Skin of body (tissue), 2 donors: ENCODE measurements around the gene IRF7. TPM values are rescaled to one million over a fixed set of nuclear protein-coding genes. Genes with fewer than 3 reads are reported as not detected.

Experiments used
- DNase-seq: peaks from one replicate; lab custom pipeline; 2025; lab: John Stamatoyannopoulos, UW
- total RNA-seq: library from RNA; depleted of rRNA; stranded (reverse); fragments of >200 nt; gene quantifications from one replicate; pipeline ENCODE4 v1.2.3, GENCODE V29; 2014

The IRF7 gene
- total RNA-seq, 1 donor from 2014 or later: 6.6 TPM

DNA sequence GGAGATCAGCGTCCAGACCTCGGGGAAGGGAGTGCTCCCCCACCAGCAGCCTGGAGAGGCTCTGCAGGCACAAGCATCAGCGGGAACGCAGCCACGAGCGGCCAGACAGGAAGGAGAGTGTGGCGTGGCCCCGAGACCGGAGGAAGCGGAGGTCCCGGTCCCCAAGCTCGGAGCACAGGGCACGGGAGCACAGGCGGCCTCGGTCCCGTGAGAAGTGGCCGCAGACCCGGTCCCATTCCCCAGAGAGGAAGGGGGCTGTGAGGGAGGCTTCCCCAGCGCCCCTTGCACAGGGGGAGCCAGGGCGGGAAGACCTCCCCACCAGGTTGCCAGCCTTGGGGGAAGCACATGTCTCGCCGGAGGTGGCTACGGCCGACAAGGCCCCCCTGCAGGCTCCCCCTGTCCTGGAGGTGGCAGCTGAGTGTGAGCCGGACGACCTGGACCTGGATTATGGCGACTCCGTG is 6.9 kb downstream of the IRF7 start:
- no peak for DNase-seq

DNA sequence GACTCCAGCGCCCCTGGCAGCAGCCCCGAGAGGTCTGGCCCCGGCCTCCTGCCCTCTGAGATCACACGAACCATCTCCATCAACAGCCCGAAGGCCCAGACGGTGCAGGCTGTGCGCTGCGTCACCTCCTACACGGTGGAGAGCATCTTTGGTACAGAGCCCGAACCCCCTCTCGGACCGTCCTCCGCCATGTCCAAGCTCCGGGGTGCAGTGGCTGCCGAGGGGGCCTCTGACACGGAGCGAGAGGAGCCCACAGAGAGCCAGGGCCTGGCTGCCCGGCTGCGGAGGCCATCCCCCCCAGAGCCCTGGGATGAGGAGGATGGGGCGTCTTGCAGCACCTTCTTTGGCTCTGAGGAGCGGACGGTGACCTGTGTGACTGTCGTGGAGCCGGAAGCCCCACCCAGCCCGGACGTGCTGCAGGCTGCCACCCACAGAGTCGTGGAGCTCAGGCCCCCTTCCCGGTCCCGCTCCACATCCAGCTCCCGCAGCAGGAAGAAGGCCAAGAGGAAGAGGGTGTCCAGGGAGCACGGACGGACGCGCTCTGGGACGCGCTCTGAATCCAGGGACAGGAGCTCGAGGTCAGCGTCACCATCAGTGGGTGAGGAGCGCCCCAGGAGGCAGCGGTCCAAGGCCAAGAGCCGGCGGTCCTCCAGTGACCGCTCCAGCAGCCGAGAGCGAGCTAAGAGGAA is 7.6 kb downstream of the IRF7 start:
- DNase-seq: no peak

DNA sequence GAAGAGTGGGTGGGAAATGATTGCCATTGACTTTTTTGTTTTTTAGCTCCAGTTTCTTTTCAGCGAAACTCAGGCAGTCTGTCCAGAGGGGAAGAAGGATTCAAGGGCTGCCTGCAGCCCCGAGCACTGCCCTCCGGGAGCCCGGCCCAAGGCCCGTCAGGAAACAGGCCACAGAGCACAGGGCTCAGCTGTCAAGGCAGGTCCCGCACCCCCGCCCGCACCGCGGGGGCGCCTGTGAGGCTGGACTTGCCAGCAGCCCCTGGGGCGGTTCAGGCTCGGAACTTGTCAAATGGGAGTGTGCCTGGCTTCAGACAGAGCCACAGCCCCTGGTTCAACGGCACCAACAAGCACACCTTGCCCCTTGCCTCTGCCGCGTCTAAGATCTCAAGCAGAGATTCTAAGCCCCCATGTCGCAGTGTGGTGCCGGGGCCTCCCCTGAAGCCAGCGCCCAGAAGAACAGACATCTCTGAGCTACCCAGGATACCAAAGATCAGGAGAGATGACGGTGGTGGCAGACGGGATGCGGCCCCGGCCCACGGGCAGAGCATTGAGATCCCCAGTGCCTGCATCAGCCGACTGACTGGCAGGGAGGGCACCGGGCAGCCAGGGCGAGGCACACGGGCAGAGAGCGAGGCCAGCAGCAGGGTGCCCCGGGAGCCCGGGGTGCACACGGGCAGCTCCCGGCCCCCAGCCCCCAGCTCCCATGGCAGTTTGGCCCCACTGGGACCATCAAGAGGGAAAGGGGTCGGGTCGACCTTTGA is 8.6 kb downstream of the IRF7 start:
- DNase-seq: no peak

DNA sequence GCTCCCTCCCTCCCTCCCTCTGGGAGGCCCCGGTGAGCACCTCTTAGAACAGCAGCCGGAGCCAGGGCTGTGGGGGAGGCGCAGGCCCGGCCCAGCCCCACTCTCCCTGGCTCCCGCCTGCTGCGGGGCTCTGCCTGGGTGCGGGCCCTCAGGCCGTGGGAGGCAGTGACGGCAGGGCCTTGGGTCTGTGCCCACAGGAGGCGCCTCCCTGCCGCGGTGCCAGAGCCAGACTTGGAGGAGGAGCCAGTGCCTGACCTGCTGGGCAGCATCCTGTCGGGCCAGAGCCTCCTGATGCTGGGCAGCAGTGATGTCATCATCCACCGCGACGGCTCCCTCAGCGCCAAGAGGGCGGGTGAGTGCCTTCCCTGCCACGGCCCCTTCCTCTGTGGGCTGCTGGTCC is 9.5 kb downstream of the IRF7 start:
- no peak for DNase-seq

DNA sequence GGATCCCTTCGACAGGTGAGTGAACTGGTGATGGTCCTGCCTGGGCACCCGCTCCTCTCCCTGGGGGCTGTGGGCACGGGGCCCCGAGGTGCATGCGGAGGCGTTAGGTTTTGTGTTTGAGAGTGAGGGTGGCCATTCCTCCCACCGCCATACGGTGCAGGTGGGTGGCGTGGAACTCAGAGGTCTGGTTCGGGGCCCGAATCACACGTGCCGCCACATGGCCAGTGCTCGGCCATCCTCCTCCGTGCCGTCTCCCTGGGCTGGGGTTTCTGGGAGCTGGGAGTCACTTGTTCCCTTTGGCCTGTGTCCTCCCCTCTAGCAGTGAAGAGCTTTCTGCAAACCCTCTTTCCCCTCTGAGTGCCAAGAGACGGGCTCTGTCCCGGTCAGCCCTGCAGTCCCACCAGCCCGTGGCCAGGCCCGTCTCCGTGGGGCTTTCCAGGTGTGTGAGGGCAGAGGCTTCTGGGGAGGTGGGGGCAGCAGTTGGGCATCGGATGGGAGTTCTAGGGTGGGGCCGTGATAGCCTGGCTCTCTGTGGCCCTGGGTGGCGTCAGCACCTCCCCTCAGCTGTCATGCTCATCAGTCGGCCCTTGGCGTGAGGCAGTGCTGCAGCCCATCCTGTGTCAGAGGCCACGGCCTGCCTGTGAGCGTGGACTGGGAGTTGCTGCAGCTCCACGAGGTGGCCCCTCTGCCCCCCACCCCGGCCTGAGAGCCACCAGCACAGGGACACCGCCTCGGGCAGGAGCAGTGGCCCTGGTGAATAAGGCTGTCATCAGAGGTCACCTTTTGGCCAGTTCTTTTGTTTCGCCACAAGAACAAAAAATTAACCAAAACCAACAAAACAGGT is 10.2 kb downstream of the IRF7 start:
- DNase-seq: no peak

DNA sequence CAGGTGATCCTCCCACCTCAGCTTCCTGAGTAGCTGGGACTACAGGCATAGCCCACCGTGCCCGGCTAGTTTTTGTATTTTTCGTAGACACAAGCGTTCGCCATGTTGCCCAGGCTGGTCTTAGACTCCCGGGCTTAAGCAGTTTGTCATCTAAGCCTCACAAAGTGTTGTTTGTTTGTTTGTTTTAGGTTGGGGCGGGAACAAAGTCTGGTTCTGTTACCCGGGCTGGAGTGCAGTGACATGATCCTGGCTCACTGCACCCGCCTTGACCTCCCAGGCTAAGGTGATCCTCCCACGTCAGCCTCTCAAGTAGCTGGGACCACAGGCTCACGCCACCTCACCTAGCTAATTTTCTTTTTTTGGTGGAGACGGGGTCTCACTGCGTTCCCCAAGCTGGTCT is 12.6 kb downstream of the IRF7 start:
- DNase-seq: no peak

DNA sequence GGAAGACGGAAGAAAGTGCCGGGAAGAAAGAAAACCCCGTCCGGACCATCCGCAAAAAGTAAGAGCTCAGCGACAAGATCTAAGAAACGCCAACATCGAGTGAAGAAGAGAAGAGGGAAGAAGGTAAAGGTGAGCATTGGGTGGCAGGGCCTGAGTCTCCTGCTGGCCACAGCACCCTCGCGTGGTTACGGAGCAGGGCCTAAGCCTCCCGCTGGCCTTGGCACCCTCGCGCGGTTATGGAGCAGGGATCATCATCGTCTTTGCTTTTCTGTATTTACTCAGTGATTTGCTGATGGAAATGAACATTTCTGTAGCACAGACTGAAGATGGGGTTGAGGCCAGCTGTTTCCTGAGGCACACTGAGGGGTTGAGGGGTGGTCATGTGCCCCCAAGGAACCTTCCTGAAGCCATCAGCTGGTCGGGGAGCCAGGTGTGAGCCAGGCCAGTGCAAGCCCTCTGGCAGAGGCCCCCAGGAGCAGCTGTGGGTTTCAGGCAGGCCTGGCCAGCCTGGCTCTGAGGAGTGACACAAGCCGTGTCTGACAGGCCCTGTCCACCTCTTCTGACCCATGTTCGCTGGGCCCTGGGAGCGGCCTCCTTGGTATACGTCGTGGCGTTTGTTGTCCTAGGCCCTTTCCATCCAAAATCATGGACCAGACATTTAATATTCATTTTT is 14.0 kb downstream of the IRF7 start:
- no peak for DNase-seq

DNA sequence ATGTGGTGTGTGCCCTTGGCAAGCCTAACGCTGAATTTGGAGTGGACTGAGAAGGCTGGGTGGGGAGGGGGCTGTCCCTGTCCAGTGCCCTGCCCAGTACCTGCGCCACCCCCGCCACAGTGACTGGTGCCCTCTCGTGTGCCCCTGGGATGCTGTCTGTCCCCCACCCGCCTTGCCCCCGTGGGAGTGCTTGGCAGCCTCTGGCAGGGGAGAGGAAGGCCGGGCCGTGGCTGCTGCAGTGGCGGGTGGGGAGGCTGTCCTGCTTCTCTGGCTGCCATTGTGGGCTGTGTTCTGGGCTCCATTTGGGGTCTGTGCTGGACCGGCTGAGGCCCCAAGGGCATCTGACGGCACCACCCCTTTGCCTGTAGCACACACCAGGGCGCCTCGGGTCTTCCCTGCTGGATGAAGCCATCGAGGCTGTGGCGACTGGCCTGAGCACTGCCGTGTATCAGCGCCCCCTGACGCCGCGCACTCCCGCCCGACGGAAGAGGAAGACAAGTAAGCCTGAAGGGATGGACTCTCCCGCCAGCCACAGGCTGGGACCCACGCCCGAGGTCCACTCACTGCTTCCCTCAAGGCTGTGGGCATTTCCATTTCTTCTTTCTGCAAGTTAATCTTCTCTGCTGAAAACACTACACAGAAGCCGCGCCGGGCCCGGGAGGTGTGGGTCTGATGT is 17.6 kb downstream of the IRF7 start:
- no peak for DNase-seq

DNA sequence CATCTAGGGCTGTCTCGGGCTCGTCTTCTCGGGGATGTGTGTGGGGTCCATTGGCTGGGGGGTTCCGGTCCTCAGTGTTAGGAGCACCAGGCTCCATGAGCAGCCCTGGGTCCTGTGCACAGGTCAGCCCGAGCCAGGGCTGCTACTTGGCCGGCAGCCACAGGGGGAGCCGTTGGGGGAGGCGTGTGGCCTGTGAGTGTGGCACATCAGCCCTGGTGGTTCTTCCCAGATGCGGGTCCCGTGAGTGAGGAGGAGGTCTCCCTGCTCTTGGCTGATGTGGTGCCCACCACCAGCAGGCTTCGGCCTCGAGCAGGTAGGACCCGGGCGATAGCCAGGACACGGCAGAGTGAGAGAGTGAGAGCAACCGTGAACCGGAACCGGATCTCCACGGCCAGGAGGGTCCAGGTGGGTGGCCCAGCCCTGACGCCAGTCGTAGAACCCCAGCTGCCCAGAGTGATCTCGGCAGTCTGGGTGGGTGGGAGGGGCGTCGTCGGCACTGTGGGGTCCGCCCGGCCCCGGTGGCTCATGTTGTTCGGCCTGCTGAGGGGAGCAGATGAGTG is 18.5 kb downstream of the IRF7 start:
- DNase-seq: no peak

DNA sequence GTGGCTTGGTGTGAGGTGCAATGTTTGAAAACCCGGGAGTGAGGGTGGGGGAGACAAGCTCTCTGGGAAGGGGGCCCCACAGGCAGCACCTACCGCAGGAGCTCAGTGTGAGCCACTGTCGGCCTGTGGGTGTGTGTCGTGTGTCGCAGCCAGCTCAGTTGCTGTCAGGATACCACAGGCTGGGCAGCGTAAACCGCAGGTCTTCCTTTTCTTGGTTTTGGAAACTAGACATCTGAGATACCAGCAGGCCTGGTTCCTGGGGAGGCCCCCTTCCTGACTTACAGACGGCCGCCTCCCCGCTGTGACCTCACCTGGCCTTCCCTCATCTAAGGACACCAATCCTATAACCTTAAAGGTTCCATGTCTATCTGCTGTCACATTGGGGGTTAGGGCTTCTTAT is 19.4 kb downstream of the IRF7 start:
- no peak for DNase-seq

DNA sequence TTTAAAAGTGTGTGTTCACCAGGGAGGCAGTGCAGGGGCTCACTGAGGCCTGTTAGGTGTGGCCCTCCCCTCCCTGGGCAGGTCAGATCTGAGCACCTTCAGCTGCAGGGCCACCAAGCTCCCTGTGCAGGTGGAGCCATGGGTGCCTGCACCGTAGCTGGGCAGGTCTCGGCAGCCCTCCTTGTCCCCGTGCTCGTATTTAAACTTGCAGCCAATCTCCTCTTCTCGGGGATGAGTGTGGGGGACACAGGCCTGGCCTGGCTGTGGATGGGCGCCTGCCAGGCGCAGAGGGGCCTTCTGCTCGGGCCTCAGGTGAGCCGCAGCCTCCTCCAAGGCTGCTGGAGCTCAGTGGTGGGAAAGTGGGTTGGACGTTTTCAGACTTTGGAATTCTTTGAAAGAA is 20.4 kb downstream of the IRF7 start:
- DNase-seq: no peak

DNA sequence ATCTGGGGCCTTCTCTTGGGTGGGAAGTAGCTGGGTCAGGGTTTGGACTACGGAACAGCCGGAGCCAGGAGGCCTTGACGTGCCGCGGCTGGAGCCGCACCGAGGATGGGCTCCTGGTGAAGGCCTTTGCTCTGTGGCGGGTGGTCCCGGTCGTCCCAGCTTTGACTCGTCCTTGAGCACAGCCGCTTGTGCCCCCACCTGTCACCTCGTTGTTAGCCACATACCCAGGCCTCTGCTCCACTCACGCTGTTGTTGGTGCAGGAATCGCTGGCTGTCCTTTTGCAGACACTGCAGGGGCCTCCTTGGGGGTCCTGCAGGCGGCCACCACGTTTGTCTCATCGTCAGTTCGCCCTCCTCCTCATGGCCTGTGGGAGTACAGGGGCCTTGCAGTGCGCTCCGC is 22.4 kb downstream of the IRF7 start:
- DNase-seq: no peak

DNA sequence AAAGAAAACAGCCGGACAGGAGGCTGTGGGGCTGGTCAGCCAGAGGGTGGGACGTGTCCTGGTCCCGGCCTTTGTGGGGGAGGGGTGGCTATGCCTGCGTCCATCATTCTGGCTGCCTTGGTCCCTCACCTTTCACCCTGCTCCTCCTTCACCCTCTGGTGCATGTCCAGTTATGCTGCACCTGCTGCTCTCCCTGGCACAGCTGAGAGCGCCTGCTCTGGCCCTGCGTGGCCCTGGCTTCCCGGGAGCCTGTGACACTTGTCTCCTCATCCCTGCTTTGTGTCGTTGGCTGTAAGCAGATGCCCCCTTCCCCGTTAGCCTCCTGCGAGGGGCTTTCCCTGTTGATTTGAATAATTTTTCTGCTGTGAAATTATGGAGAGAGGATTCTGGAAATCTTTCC is 22.8 kb downstream of the IRF7 start:
- DNase-seq: no peak

DNA sequence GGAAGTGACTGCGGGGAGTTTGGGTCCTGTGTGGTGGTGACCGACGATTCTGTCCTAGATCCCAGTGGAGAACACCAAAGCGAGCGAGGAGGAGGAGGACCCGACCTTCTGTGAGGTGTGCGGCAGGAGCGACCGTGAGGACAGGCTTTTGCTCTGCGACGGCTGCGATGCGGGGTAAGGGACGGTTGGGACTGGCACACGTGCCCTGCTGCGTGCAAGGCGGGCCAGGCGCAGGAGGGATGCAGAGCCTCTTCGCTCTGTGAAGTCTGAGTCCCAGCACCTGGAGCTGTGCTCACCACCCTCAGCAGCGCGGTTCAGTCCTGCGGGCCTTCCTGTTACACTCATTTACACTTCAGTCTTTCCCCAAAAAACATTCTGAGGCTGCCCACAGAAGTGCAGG is 23.2 kb downstream of the IRF7 start:
- DNase-seq: no peak

DNA sequence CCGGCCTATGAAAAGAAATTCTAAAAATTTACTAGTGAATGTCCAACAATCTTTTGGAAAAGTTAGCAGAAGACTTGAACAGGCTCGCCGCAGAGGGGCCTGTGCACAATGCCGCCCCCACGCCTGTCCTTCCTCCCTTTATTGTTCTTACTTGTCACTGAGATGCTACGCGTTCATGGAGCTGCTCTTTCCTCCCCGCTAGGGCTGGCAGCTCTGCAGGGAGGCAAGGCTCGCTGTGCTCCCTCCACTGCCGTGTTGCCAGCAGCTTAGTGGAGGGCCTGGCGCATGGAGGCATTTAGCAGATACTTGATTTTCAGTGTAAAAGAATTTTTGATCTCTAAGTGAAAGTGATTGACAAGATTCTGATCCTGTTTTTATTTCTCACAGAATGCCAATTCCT is 24.8 kb downstream of the IRF7 start:
- no peak for DNase-seq

DNA sequence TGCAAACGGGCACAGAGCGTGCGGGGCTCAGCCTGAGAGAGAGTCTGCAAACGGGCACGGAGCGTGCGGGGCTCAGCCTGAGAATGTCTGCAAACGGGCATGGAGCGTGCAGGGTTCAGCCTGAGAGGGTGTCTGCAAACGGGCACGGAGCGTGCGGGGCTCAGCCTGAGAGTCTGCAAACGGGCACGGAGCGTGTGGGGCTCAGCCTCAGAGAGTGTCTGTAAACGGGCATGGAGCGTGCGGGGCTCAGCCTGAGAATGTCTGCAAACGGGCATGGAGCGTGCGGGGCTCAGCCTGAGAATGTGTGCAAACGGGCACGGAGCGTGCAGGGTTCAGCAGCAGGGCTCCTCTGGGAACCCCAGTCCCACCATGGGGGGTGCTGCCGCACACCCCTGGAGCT is 26.0 kb downstream of the IRF7 start:
- DNase-seq: no peak

DNA sequence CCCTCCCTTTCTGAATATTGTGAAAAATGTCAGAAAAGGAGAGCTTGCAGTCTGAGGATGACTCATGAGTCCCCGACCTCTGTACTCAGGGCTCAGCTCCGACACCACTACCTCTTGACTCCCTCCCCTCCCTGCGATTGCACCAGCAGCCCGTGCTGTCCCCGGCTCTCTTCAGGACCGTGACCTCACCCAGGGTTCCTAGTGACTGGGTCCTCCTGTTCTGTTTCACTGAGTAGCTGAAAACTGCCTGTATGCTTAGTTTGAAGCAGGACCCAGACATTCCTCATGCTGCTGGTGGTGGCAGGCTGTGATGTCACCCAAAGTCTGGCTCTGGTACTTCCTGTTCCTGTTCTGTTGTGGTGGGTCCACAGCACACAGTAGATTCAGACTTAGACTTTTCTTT is 27.8 kb downstream of the IRF7 start:
- DNase-seq: no peak

DNA sequence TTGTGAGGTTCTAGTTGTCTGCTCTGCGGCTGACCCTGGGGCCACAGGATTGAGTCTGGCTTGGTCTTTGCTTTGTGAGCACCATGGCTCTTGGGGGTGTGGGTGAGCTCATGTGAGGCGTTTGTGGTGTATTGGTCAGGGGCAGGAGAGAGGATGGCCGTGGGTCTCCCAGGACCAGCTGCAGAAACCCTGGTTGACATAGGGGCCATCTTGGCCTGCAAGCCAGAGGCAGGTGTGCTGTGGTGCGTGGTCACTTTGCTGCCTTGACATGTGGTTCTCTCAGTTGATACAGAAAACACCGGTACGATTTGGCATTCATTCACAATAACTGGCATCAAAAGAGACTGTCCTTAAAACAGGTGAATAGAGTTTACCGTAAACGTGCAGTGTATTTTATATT is 28.2 kb downstream of the IRF7 start:
- DNase-seq: no peak

DNA sequence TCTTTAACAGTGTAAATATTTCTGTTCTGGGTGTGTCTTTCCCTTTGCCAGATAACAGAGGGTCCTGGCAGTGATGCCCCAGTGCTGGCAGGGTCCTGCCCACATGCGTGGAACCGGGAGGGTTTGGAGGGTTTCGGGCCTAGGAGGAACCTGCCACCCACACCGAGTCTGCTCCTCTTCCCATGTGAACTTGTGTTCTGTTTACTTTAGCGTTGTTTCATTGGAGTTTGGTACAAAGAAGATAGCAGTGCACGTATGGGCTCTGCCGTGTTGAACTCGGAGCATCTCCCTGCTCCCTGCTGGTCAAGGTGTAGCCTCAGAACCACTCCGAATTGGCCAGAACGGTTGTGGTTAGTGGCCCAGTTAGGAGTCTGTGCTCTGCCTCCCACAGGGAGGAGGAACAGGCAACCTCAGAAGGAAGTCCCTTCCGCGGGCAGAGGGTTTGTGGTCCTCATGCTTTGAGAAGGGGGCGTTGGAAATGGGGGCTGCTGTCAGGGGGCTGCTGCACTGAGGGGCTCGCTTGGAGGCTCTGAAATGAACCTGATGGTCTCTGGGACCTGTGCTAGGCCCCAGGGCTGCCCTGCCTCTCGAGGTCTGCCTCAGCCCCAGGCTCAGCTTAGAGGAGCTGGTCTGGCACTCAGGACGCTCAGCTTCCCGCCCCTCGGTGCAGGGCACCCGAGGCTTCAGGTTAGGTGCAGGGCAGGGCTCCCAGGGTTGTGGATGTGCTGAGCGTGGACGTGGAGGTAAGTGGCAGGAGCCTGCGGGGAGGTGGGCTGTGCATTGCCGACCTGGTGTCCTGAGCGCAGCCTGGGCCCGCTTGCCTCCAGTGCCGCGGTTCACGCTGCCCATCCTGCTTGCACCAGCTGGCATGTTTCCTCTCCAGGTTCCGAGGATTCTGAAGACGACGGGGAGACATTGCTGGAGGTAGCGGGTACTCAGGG is 29.1 kb downstream of the IRF7 start:
- no peak for DNase-seq

DNA sequence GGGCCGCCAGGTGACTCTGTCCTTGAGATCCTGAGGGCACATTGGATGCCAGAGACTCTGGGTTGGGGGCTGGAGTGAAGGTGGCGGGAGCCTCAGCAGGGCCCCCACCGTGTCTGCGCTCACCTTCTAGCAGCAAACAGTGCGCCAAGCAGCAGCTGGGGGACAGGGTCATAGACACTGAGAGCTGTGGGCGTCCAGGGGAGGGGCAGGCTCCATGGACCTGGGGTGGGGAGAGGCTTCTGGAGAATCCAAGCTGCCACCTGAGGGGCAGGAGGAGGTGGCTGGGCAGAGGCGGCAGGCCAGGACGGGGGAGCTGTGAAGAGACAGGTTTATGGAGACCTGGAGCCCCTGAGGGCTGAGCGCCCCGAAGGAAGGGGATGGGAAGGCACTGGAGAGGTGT is 31.5 kb downstream of the IRF7 start:
- no peak for DNase-seq
